Measurements from ENCODE around the gene HIP1.
"Not testable (repeated sequence)": the region's sequence is repeated elsewhere in the genome, so short reads cannot be mapped to it uniquely, and the experiment has no call there.

The HIP1 gene

GRCh38 chr7:75738604-75738974 is at the start of gene HIP1:
TSS of gene HIP1 (minus strand) at chr7:75738941. CDS start at chr7:75738920, 21 bp downstream.
- Histone ChIP-seq H3K27me3 (ENCODE audit: control insufficient read depth, insufficient read depth, low read length) (peaks cover 18% of the 10 kb centered on the region), H3K9me3 (ENCODE audit: control insufficient read depth, low read depth, low read length) (no peaks in the 10 kb centered on the region), H3K4me1 (ENCODE audit: control insufficient read depth, low read depth, low read length) (peaks cover 4% of the 10 kb centered on the region), H3K36me3 (ENCODE audit: control insufficient read depth, low read depth, low read length) (no peaks in the 10 kb centered on the region), H3K9ac (ENCODE audit: low read length) (peak within 1 kb of the TSS; percentile 28), H3K27ac (ENCODE audit: low read length) (no peak within 1 kb of the TSS), H3K4me3 (ENCODE audit: low read length) (peak within 1 kb of the TSS; percentile 88)

DNA sequence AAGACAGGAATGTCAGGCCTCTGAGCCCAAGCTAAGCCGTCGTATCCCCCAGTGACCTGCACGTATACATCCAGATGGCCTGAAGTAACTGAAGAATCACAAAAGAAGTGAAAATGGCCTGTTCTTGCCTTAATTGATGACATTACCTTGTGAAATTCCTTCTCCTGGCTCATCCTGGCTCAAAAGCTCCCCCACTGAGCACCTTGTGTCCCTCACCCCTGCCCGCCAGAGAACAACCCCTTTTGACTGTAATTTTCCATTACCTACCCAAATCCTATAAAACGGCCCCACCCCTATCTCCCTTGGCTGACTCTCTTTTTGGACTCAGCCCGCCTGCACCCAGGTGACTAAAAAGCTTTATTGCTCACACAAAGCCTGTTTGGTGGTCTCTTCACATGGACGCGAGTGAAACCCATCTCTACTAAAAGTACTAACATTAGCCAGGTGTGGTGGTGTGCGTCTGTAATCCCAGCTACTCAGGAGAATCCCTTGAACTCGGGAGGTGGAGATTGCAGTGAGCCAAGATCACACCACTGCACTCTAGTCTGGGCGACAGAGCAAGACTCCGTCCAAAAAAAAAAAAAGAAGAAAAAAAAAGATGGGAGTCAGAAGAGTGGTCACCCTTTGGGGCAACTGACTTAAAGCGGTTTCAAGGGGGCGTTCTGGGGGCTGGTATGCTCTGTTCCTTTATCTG is 49.6 kb upstream of the HIP1 start:
- peaks cover 14% of the 10 kb centered on the region for H3K4me1 ChIP-seq (ENCODE audit: control insufficient read depth, low read depth, low read length)
- not testable (repeated sequence) for H3K27me3 ChIP-seq (ENCODE audit: control insufficient read depth, insufficient read depth, low read length); H3K9me3 ChIP-seq (ENCODE audit: control insufficient read depth, low read depth, low read length); H3K36me3 ChIP-seq (ENCODE audit: control insufficient read depth, low read depth, low read length)
- H3K4me3 ChIP-seq (ENCODE audit: low read length): peak overlapping the region; percentile 33
- H3K27ac ChIP-seq (ENCODE audit: low read length): peak overlapping the region; percentile 77
- peak overlapping the region; percentile 50 for H3K9ac ChIP-seq (ENCODE audit: low read length)

DNA sequence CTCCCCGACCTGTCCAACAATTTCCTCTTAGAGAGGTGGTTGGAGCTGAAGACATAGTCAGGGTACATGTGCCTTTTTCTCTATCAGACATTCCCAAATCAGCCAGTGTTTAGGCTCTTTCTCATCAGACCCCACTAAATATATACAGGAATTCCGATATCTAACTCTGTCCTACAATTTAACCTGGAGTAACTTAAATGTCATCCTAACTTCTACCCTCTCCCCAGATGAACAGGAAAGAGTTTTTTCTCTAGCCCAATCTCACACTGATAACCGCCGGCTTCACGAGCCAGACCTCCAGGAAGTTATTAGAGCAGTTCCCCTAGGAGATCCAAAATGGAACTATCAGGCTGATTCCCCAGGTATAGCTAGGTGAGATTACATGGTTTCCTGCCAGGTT is 44.3 kb upstream of the HIP1 start:
- not testable (repeated sequence) for H3K4me3 ChIP-seq (ENCODE audit: low read length); H3K36me3 ChIP-seq (ENCODE audit: control insufficient read depth, low read depth, low read length); H3K27me3 ChIP-seq (ENCODE audit: control insufficient read depth, insufficient read depth, low read length); H3K9me3 ChIP-seq (ENCODE audit: control insufficient read depth, low read depth, low read length); H3K9ac ChIP-seq (ENCODE audit: low read length); H3K27ac ChIP-seq (ENCODE audit: low read length)
- peaks cover 28% of the 10 kb centered on the region for H3K4me1 ChIP-seq (ENCODE audit: control insufficient read depth, low read depth, low read length)

DNA sequence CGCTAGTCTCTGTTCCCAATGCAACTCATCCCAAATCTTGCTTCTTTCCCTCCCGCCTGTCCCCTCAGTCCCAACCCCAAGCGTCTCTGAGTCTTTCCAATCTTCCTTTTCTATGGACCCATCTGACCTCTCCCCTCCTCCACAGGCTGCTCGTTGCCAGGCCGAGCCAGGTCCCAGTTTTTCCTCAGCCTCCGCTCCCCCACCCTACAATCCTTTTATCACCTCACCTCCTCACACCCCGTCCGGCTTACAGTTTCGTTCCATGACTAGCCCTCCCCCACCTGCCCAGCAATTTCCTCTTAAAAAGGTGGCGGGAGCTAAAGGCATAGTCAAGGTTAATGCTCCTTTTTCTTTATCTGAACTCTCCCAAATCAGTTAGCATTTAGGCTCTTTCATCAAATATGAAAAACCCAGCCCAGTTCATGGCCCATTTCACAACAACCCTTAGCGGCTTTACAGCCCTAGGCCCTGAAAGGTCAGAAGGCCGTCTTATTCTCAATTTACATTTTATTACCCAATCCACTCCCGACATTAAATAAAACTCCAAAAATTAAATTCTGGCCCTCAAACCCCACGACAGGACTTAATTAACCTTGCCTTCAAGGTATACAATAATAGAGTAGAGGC is 42.0 kb upstream of the HIP1 start:
- not testable (repeated sequence) for H3K9me3 ChIP-seq (ENCODE audit: control insufficient read depth, low read depth, low read length); H3K27me3 ChIP-seq (ENCODE audit: control insufficient read depth, insufficient read depth, low read length); H3K36me3 ChIP-seq (ENCODE audit: control insufficient read depth, low read depth, low read length); H3K27ac ChIP-seq (ENCODE audit: low read length)
- H3K4me3 ChIP-seq (ENCODE audit: low read length): peak overlapping the region; percentile 46
- peak overlapping the region; percentile 6 for H3K9ac ChIP-seq (ENCODE audit: low read length)
- H3K4me1 ChIP-seq (ENCODE audit: control insufficient read depth, low read depth, low read length): peaks cover 24% of the 10 kb centered on the region

DNA sequence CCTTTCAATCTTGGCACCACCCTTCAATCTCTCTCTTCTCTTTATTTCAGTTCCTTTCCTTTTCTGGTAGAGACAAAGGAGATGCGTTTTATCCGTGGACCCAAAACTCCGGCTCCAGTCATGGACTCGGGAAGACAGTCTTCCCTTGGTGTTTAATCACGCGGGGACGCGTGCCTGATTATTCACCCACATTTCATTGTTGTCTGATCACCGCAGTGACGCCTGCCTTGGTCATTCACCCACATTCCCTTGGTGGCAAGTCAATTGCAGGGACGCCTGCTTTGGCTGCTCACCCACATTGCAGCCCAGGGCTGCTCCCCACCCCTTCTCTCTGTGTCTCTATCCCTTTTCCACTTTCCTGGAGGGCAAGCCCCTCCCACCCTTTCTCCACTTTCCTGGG is 40.8 kb upstream of the HIP1 start:
- H3K4me1 ChIP-seq (ENCODE audit: control insufficient read depth, low read depth, low read length): peaks cover 24% of the 10 kb centered on the region
- not testable (repeated sequence) for H3K36me3 ChIP-seq (ENCODE audit: control insufficient read depth, low read depth, low read length); H3K27ac ChIP-seq (ENCODE audit: low read length); H3K9me3 ChIP-seq (ENCODE audit: control insufficient read depth, low read depth, low read length); H3K27me3 ChIP-seq (ENCODE audit: control insufficient read depth, insufficient read depth, low read length); H3K9ac ChIP-seq (ENCODE audit: low read length)
- H3K4me3 ChIP-seq (ENCODE audit: low read length): peak overlapping the region; percentile 46

GRCh38 chr7:75779035-75779434 is 40.3 kb upstream of the HIP1 start:
- peak overlapping the region; percentile 50 for H3K9ac ChIP-seq (ENCODE audit: low read length)
- not testable (repeated sequence) for H3K27ac ChIP-seq (ENCODE audit: low read length)

DNA sequence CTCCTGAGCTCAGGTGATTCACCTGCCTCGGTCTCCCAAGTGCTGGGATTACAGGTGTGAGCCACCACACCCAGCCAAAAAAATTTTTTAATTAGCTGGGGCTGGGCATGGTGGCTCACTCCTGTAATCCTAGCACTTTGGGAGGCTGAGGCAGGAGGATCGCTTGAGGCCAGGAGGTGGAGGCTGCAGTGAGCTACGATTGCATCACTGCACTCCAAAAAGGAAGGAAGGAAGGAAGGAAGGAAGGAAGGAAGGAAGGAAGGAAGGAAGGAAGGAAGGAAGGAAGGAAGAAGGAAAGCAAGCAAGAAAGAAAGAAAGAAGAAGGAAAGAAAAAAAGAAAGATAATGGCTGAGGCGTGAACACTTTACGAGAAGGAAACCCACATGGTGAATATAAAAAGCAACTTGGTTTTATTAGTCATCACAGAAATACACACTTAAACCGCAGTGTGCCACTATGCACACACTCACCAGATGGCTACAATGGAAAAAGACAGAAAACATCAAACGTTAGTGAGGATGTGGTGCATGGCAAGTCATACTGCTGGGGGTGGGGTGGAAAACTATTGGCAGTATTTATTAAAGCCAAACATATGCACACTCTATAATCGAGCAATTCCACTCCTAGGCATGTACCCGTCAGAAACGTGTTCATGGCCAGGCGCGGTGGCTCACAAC is 37.7 kb upstream of the HIP1 start:
- Histone ChIP-seq H3K4me3 (ENCODE audit: low read length) (no peak overlapping the region), H3K36me3 (ENCODE audit: control insufficient read depth, low read depth, low read length) (no peaks in the 10 kb centered on the region), H3K4me1 (ENCODE audit: control insufficient read depth, low read depth, low read length) (peaks cover 14% of the 10 kb centered on the region), H3K9ac (ENCODE audit: low read length) (no peak overlapping the region), H3K9me3 (ENCODE audit: control insufficient read depth, low read depth, low read length) (no peaks in the 10 kb centered on the region), H3K27ac (ENCODE audit: low read length) (no peak overlapping the region), H3K27me3 (ENCODE audit: control insufficient read depth, insufficient read depth, low read length) (no peaks in the 10 kb centered on the region)

More at GRCh38 chr7:75779035-75779434, 40.3 kb upstream of the HIP1 start:
- H3K9me3 ChIP-seq (ENCODE audit: control insufficient read depth, low read depth, low read length); H3K27me3 ChIP-seq (ENCODE audit: control insufficient read depth, insufficient read depth, low read length); H3K36me3 ChIP-seq (ENCODE audit: control insufficient read depth, low read depth, low read length): not testable (repeated sequence)
- Histone ChIP-seq H3K4me3 (ENCODE audit: low read length) (peak overlapping the region; percentile 46), H3K4me1 (ENCODE audit: control insufficient read depth, low read depth, low read length) (peaks cover 24% of the 10 kb centered on the region)

- H3K9me3 ChIP-seq (ENCODE audit: control insufficient read depth, low read depth, low read length); H3K27me3 ChIP-seq (ENCODE audit: control insufficient read depth, insufficient read depth, low read length); H3K4me3 ChIP-seq (ENCODE audit: low read length); H3K4me1 ChIP-seq (ENCODE audit: control insufficient read depth, low read depth, low read length); H3K27ac ChIP-seq (ENCODE audit: low read length); H3K9ac ChIP-seq (ENCODE audit: low read length); H3K36me3 ChIP-seq (ENCODE audit: control insufficient read depth, low read depth, low read length): not testable (repeated sequence)
These were observed 35.2 kb upstream of the HIP1 start for GRCh38 chr7:75773958-75774357.

DNA sequence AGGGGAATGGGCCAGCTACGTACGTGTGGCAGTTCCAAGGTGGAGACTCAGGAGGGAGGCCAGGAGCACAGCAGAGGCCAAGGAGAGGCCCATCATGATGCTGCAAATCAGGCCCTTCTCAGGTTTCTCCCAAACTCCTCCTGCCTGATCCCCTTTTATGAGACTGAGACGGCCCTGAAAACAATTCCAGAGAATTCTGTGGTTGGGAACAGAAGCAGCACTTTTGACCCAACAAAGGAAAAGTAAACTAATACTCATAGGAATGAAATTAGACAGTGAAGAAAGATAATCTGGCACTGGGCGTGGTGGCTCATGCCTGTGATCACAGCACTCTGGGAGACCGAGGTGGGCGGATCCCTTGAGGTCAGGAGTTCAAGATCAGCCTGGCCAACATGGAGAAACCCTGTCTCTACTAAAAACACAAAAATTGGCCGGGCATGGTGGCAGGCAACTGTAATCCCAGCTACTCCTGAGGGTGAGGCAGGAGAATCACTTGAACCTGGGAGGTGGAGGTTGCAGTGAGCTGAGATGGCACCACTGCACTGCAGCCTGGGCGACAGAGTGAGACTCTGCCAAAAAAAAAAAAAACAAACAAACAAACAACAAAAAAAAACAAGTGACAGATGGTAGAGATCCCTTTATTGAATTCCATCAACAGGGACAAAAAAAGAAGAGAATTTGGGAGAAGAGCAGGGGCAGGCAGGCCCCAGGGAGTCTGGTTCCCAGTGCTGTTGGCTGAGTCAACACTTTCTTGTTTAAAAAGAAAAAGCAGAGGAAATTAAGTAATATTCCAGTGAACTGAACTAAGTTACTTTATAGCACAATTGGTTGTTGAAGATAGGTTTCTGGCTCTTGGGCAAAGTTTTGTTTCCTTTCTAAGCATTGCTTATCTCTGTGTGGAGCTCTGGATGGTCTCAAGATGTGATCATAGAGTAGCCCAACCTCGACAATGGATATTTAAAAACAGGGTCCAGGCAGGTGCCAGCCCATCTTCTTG is 33.6 kb upstream of the HIP1 start, which contains the start of gene CCL26:
Gene CCL26 (minus strand): TSS at position 131 of the 997 bp plus-strand sequence. CDS start 35 bp downstream, at position 96.
- no peak within 1 kb of the TSS for H3K4me3 ChIP-seq (ENCODE audit: low read length)

GRCh38 chr7:75771224-75771623 is 32.5 kb upstream of the HIP1 start:
- no peak overlapping the region for H3K4me3 ChIP-seq (ENCODE audit: low read length)
- no peaks in the 10 kb centered on the region for H3K36me3 ChIP-seq (ENCODE audit: control insufficient read depth, low read depth, low read length)
- H3K27ac ChIP-seq (ENCODE audit: low read length): no peak overlapping the region
- no peaks in the 10 kb centered on the region for H3K27me3 ChIP-seq (ENCODE audit: control insufficient read depth, insufficient read depth, low read length)
- no peaks in the 10 kb centered on the region for H3K9me3 ChIP-seq (ENCODE audit: control insufficient read depth, low read depth, low read length)
- peaks cover 5% of the 10 kb centered on the region for H3K4me1 ChIP-seq (ENCODE audit: control insufficient read depth, low read depth, low read length)
- no peak overlapping the region for H3K9ac ChIP-seq (ENCODE audit: low read length)

More for the DNA sequence above, 33.6 kb upstream of the HIP1 start, which contains the start of gene CCL26:
- no peak within 1 kb of the TSS for H3K9ac ChIP-seq (ENCODE audit: low read length)
- no peaks in the 10 kb centered on the region for H3K9me3 ChIP-seq (ENCODE audit: control insufficient read depth, low read depth, low read length)
- H3K27me3 ChIP-seq (ENCODE audit: control insufficient read depth, insufficient read depth, low read length): no peaks in the 10 kb centered on the region
- peaks cover 5% of the 10 kb centered on the region for H3K4me1 ChIP-seq (ENCODE audit: control insufficient read depth, low read depth, low read length)
- H3K27ac ChIP-seq (ENCODE audit: low read length): no peak within 1 kb of the TSS
- no peaks in the 10 kb centered on the region for H3K36me3 ChIP-seq (ENCODE audit: control insufficient read depth, low read depth, low read length)

- H3K4me1 ChIP-seq (ENCODE audit: control insufficient read depth, low read depth, low read length): no peaks in the 10 kb centered on the region
- no peak overlapping the region for H3K27ac ChIP-seq (ENCODE audit: low read length)
- no peaks in the 10 kb centered on the region for H3K36me3 ChIP-seq (ENCODE audit: control insufficient read depth, low read depth, low read length)
- no peaks in the 10 kb centered on the region for H3K9me3 ChIP-seq (ENCODE audit: control insufficient read depth, low read depth, low read length)
- H3K9ac ChIP-seq (ENCODE audit: low read length): no peak overlapping the region
- no peaks in the 10 kb centered on the region for H3K27me3 ChIP-seq (ENCODE audit: control insufficient read depth, insufficient read depth, low read length)
- no peak overlapping the region for H3K4me3 ChIP-seq (ENCODE audit: low read length)
These were observed 23.7 kb upstream of the HIP1 start for GRCh38 chr7:75762350-75762917.

Measured in iPS-18a (cell line).